K562 (cell line): ENCODE measurements around the gene SMIM29. TPM values are rescaled to one million over a fixed set of nuclear protein-coding genes. Genes with fewer than 3 reads are reported as not detected.
A peak's percentile ranks its signal among the peaks of the same experiment; 100 is the strongest.

Experiments
- CC2D1A ChIP-seq: fragments of 450-650 bp; IDR thresholded peaks from 2 replicates; pipeline ENCODE4 v1.6.1; 2017; ENCODE audit warnings: mild to moderate bottlenecking
- DACH1 ChIP-seq: fragments of 450-650 bp; IDR thresholded peaks from 2 replicates; pipeline ENCODE4 v1.6.1; 2018; ENCODE audit not compliant: partially characterized antibody
- E2F5 ChIP-seq: sonication (generic); formaldehyde crosslinking; IDR thresholded peaks from 2 replicates; pipeline ENCODE4 v1.8.0; 2022; ENCODE audit warnings: mild to moderate bottlenecking, missing genetic modification reagents
- FOS ChIP-seq: IDR thresholded peaks from 3 replicates; pipeline ENCODE4 v1.6.1; 2011; ENCODE audit not compliant: insufficient read length; ENCODE audit errors: extremely low read depth
- FOXP1 ChIP-seq: sonication (generic); formaldehyde crosslinking; IDR thresholded peaks from 2 replicates; pipeline ENCODE4 v1.8.0; 2022; ENCODE audit warnings: mild to moderate bottlenecking, missing genetic modification reagents
- HNRNPH1 ChIP-seq: fragments of 200-400 bp; formaldehyde crosslinking; optimal IDR thresholded peaks from 2 replicates; pipeline ENCODE3; 2017; ENCODE audit warnings: low read depth, mild to moderate bottlenecking, low read length, moderate library complexity
- HNRNPLL ChIP-seq: fragments of 200-400 bp; formaldehyde crosslinking; IDR thresholded peaks from 2 replicates; pipeline ENCODE4 v1.6.1; 2017; ENCODE audit warnings: low read length, low read depth, mild to moderate bottlenecking; ENCODE audit not compliant: poor library complexity, severe bottlenecking
- MECOM ChIP-seq: fragments of 250-450 bp; sonication (Bioruptor Pico); IDR thresholded peaks from 2 replicates; pipeline ENCODE4 v1.8.0; 2022; ENCODE audit warnings: inconsistent platforms
- MTA3 ChIP-seq: fragments of 450-650 bp; formaldehyde crosslinking; IDR thresholded peaks from 2 replicates; pipeline ENCODE4 v1.6.1; 2017; ENCODE audit warnings: mild to moderate bottlenecking, borderline replicate concordance
- PHF8 ChIP-seq: fragments of 200-600 bp; sonication (generic); IDR thresholded peaks from 2 replicates; pipeline ENCODE4 v1.6.1; 2012; ENCODE audit warnings: mixed run types, mild to moderate bottlenecking, inconsistent platforms, low read length, moderate library complexity, borderline replicate concordance
- PRMT5 ChIP-seq: sonication (generic); formaldehyde crosslinking; IDR thresholded peaks from 2 replicates; pipeline ENCODE4 v1.5.0; 2020; ENCODE audit warnings: missing genetic modification reagents
- THRA ChIP-seq: fragments of 450-650 bp; IDR thresholded peaks from 2 replicates; pipeline ENCODE4 v1.6.1; 2017; ENCODE audit warnings: mild to moderate bottlenecking, moderate library complexity
- ZNF253 ChIP-seq: fragments of 250-450 bp; sonication (Bioruptor Pico); conservative IDR thresholded peaks from 2 replicates; pipeline ENCODE4 v1.6.1; 2021; ENCODE audit warnings: mild to moderate bottlenecking
- polyA plus RNA-seq, 8 experiments: library from polyadenylated mRNA; depleted of rRNA in 4 of 8; stranded (reverse) in 5 of 8; unstranded in 3 of 8; fragments of >200 nt; fragmentation: Nextera tagmentation in 2 of 8; fragmentation: Illumina TruSeq in 1 of 8; extraction: Ambion mirVana in 2 of 8; extraction: Trizol in 1 of 8; gene quantifications; 2 replicates each; pipeline versions ENCODE4 v1.2.1 to v1.2.3, GENCODE V29; 2011 to 2014; ENCODE audit warnings: inconsistent platforms in 1 of 8, missing spikeins in 1 of 8
- total RNA-seq, 7 experiments: library from RNA; depleted of rRNA in 6 of 7; stranded (reverse); fragments of >200 nt in 6 of 7; fragmentation: Illumina TruSeq in 2 of 7; extraction: Trizol in 2 of 7; gene quantifications; 2 replicates each; pipeline versions ENCODE4 v1.2.1 to v1.2.3, GENCODE V29; 2011 to 2021; ENCODE audit warnings: low replicate concordance in 1 of 7
- TF ChIP-seq, protein P1 (sequence below): fragments of 250-450 bp; sonication (Bioruptor Pico); IDR thresholded peaks from 2 replicates; pipeline ENCODE4 v1.6.1; 2021; ENCODE audit warnings: mild to moderate bottlenecking
- TF ChIP-seq, protein P2 (sequence below), 2 experiments: IDR thresholded peaks in 1 of 2; conservative IDR thresholded peaks in 1 of 2; 2 replicates each; pipeline ENCODE4 v1.6.1; 2016; ENCODE audit warnings: low read depth in 2 of 2, mild to moderate bottlenecking in 1 of 2, missing compliant biosample characterization in 1 of 2, missing genetic modification characterization in 1 of 2, moderate library complexity in 1 of 2
- TF ChIP-seq, protein P3 (sequence below): sonication (generic); formaldehyde crosslinking; IDR thresholded peaks from 2 replicates; pipeline ENCODE4 v1.8.0; 2022; ENCODE audit warnings: mild to moderate bottlenecking, missing genetic modification reagents, borderline replicate concordance
- TF ChIP-seq, protein P4 (sequence below), 2 experiments: fragments of 450-650 bp; conservative IDR thresholded peaks; 2 replicates each; pipeline ENCODE4 v1.6.1; 2017; ENCODE audit warnings: mild to moderate bottlenecking in 2 of 2, moderate library complexity in 2 of 2

SMIM29 gene
- total and polyA plus RNA-seq, 9 of the 15 experiments (the other 6 are each of a cell fraction or from before 2014, with no cell fraction given): 6.5 to 36.7 (median 20.9) TPM

- TF ChIP-seq, protein P1, sequence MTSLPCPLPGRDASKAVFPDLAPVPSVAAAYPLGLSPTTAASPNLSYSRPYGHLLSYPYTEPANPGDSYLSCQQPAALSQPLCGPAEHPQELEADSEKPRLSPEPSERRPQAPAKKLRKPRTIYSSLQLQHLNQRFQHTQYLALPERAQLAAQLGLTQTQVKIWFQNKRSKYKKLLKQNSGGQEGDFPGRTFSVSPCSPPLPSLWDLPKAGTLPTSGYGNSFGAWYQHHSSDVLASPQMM (CRISPR knock-in tag): no peak
- TF ChIP-seq E2F5 (CRISPR knock-in tag): no peak
- TF ChIP-seq HNRNPLL: no peak
- no peak for TF ChIP-seq PHF8
- no peak for TF ChIP-seq THRA
- no peak for TF ChIP-seq DACH1
- TF ChIP-seq MTA3: 0 out of 2 replicates have a peak, but pooled peaks have one; percentile 31
- TF ChIP-seq, protein P2, sequence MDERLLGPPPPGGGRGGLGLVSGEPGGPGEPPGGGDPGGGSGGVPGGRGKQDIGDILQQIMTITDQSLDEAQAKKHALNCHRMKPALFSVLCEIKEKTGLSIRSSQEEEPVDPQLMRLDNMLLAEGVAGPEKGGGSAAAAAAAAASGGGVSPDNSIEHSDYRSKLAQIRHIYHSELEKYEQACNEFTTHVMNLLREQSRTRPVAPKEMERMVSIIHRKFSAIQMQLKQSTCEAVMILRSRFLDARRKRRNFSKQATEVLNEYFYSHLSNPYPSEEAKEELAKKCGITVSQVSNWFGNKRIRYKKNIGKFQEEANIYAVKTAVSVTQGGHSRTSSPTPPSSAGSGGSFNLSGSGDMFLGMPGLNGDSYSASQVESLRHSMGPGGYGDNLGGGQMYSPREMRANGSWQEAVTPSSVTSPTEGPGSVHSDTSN (CRISPR knock-in tag; IDR thresholded peaks at IDR 0.05; ENCODE audit: low read depth): no peak
- TF ChIP-seq, protein P2 (tag; conservative IDR thresholded peaks at IDR 0.05; ENCODE audit: low read depth): peak; percentile 43; the same call in 1 of the 2 replicates
- peak; percentile 93 for TF ChIP-seq MECOM (CRISPR knock-in tag)
- no peak for TF ChIP-seq ZNF253 (CRISPR knock-in tag)
- 0 out of 2 replicates have a peak, but pooled peaks have one; percentile 27 for TF ChIP-seq CC2D1A
- no peak for TF ChIP-seq PRMT5 (CRISPR knock-in tag)
- no peak for TF ChIP-seq FOS
- TF ChIP-seq HNRNPH1: no peak
- TF ChIP-seq, protein P3, sequence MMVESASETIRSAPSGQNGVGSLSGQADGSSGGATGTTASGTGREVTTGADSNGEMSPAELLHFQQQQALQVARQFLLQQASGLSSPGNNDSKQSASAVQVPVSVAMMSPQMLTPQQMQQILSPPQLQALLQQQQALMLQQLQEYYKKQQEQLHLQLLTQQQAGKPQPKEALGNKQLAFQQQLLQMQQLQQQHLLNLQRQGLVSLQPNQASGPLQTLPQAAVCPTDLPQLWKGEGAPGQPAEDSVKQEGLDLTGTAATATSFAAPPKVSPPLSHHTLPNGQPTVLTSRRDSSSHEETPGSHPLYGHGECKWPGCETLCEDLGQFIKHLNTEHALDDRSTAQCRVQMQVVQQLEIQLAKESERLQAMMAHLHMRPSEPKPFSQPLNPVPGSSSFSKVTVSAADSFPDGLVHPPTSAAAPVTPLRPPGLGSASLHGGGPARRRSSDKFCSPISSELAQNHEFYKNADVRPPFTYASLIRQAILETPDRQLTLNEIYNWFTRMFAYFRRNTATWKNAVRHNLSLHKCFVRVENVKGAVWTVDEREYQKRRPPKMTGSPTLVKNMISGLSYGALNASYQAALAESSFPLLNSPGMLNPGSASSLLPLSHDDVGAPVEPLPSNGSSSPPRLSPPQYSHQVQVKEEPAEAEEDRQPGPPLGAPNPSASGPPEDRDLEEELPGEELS (CRISPR knock-in tag): no peak
- TF ChIP-seq, protein P4, sequence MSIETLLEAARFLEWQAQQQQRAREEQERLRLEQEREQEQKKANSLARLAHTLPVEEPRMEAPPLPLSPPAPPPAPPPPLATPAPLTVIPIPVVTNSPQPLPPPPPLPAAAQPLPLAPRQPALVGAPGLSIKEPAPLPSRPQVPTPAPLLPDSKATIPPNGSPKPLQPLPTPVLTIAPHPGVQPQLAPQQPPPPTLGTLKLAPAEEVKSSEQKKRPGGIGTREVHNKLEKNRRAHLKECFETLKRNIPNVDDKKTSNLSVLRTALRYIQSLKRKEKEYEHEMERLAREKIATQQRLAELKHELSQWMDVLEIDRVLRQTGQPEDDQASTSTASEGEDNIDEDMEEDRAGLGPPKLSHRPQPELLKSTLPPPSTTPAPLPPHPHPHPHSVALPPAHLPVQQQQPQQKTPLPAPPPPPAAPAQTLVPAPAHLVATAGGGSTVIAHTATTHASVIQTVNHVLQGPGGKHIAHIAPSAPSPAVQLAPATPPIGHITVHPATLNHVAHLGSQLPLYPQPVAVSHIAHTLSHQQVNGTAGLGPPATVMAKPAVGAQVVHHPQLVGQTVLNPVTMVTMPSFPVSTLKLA (conservative IDR thresholded peaks at IDR 0.05): peak; percentile 83 to 86
- TF ChIP-seq FOXP1: peak; percentile 71; the same call in 1 of the 2 replicates
Measured at GRCh38 chr6:34276881-34277762, 28.3 kb upstream of the SMIM29 start (continued).
